ENCODE measurements around the gene CAPN9. TPM values are rescaled to one million over a fixed set of nuclear protein-coding genes. Genes with fewer than 3 reads are reported as not detected.

Gene CAPN9
- total RNA-seq, 1 experiment from 2014 or later, result 0.39 TPM

DNA sequence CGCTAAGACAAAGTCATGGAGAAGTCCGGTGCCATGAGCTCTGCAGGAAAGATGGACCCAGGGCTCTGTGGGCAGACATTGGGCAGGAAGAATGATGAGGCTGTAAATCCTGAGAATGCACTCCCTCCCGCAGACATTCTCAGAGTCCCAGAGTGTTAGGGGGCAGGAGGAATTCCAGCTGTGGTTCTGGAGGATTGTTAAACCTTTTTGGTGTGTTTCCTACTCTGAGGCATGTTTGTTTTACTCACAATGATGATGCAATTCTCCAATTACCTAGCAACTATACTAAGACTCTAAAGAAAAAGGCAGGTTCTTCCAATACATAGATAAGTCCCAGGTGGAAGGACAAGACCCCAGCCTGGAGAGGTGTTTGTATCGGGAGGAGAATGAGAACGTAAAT, 2.8 kb upstream of the CAPN9 start:
- Mint-ChIP-seq H3K36me3 (ENCODE audit: insufficient read depth, unreplicated experiment) (no peaks in the 10 kb centered on the region), H3K9me3 (ENCODE audit: unreplicated experiment) (peaks cover 9% of the 10 kb centered on the region), H3K4me3 (ENCODE audit: unreplicated experiment) (peak overlapping the region; percentile 32), H3K27ac (ENCODE audit: unreplicated experiment) (peak overlapping the region; percentile 80), H3K4me1 (ENCODE audit: low read depth, unreplicated experiment) (peaks cover 35% of the 10 kb centered on the region), H3K27me3 (ENCODE audit: insufficient read depth, unreplicated experiment) (no peaks in the 10 kb centered on the region)
- Histone ChIP-seq H3K27me3 (replicated peaks; ENCODE audit: control insufficient read depth, insufficient read depth, low read length) (no peaks in the 10 kb centered on the region), H3K9me3 (0 out of 2 replicates have a peak, but pooled peaks cover 3% of the 10 kb centered on the region), H3K36me3 (ENCODE audit: control insufficient read depth, insufficient read depth, low read length) (no peaks in the 10 kb centered on the region), H3K4me1 (peaks cover 42% of the 10 kb centered on the region), H3K4me3 (ENCODE audit: low read depth, low read length) (no peak overlapping the region)
- ChIA-PET CTCF (interaction anchor here (0.8 to 1.4 kb wide), 4 partner anchors 8 to 103 kb away, joined by 3 to 5 read pairs (median 4); no protein-coding TSS in a partner anchor), POLR2A (interaction anchor here (1.5 kb wide), 1 partner anchor 29 kb away, joined by 3 read pairs; no protein-coding TSS in a partner anchor)
- BruUV-seq (replicated peaks), result no TSS peak
- intact Hi-C loops (cut with micrococcal nuclease; ENCODE audit: unreplicated experiment), result loop anchor here (1.0 to 2.0 kb wide), 3 partner anchors 9 to 36 kb away; no protein-coding TSS in a partner anchor
- TF ChIP-seq, protein P1, sequence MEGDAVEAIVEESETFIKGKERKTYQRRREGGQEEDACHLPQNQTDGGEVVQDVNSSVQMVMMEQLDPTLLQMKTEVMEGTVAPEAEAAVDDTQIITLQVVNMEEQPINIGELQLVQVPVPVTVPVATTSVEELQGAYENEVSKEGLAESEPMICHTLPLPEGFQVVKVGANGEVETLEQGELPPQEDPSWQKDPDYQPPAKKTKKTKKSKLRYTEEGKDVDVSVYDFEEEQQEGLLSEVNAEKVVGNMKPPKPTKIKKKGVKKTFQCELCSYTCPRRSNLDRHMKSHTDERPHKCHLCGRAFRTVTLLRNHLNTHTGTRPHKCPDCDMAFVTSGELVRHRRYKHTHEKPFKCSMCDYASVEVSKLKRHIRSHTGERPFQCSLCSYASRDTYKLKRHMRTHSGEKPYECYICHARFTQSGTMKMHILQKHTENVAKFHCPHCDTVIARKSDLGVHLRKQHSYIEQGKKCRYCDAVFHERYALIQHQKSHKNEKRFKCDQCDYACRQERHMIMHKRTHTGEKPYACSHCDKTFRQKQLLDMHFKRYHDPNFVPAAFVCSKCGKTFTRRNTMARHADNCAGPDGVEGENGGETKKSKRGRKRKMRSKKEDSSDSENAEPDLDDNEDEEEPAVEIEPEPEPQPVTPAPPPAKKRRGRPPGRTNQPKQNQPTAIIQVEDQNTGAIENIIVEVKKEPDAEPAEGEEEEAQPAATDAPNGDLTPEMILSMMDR (IDR thresholded peaks at IDR 0.05; ENCODE audit: insufficient read depth in 1 of 2, low read depth in 1 of 2, low read length in 1 of 2, severe bottlenecking in 1 of 2, unreplicated experiment in 1 of 2), result no peak
- DNase-seq, result peak; percentile 48 to 57

DNA sequence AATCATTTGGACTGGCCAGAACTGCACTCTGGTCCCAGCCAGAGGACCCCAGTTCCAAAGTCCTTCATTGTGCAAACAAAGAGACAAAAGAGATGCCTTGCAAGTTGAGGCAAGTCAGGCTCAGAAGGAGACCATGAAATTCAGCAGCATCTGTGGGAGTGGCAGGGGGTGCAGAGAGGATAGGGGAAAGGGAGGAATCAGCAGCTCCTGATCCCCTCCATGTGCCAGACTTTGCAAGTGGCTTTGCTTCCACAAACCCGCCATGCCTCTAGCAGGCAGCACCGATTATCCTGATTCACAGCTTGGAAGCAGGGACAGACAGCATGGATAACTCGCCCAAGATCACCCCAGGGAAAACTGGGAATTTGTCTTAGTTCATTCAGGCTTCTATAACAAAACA, 2.1 kb upstream of the CAPN9 start:
- no TSS peak for BruUV-seq (replicated peaks)
- Mint-ChIP-seq H3K27ac (ENCODE audit: unreplicated experiment) (peak overlapping the region; percentile 80), H3K27me3 (ENCODE audit: insufficient read depth, unreplicated experiment) (no peaks in the 10 kb centered on the region)

DNA sequence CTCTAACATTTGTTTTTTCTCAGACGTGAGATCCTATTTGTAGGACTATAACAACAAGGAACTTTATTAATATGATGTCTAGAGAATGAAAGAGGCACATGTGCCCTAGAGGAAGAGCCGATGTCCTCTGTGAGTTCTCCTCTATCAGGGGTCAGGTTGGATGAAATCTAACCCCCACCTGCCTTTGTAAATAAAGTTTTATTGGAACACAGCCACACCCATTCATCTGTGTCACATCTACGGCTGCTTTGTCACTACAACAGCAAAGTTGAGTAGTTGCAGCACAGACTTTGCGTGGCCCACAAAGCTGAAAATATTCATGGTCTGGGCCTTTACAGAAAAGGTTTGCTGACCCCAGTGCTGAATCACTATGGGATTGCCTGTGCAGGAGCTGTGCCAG, 571 bp upstream of the CAPN9 start:
- TF ChIP-seq, protein P1 (IDR thresholded peaks at IDR 0.05; ENCODE audit: insufficient read depth in 1 of 2, low read depth in 1 of 2, low read length in 1 of 2, severe bottlenecking in 1 of 2, unreplicated experiment in 1 of 2), result no peak
- intact Hi-C loops (cut with micrococcal nuclease; ENCODE audit: unreplicated experiment), result no loop called here
- CTCF ChIA-PET, result no interaction called here
- H3K27ac Mint-ChIP-seq (ENCODE audit: unreplicated experiment), result peak overlapping the region; percentile 67
- DNase-seq, result no peak
- peaks cover 52% of the 10 kb centered on the region for H3K4me1 Mint-ChIP-seq (ENCODE audit: low read depth, unreplicated experiment)
- no peak overlapping the region for H3K4me3 Mint-ChIP-seq (ENCODE audit: unreplicated experiment)
- peaks cover 9% of the 10 kb centered on the region for H3K9me3 Mint-ChIP-seq (ENCODE audit: unreplicated experiment)
- Histone ChIP-seq H3K27me3 (replicated peaks; ENCODE audit: control insufficient read depth, insufficient read depth, low read length) (no peaks in the 10 kb centered on the region), H3K36me3 (ENCODE audit: control insufficient read depth, insufficient read depth, low read length) (no peaks in the 10 kb centered on the region), H3K9me3 (0 out of 2 replicates have a peak, but pooled peaks cover 3% of the 10 kb centered on the region), H3K4me1 (peaks cover 62% of the 10 kb centered on the region), H3K4me3 (ENCODE audit: low read depth, low read length) (no peak overlapping the region)
- POLR2A ChIA-PET, result no interaction called here
- H3K36me3 Mint-ChIP-seq (ENCODE audit: insufficient read depth, unreplicated experiment), result no peaks in the 10 kb centered on the region
- no peaks in the 10 kb centered on the region for H3K27me3 Mint-ChIP-seq (ENCODE audit: insufficient read depth, unreplicated experiment)
- BruUV-seq (replicated peaks), result no TSS peak

More for the DNA sequence above, 2.1 kb upstream of the CAPN9 start:
- TF ChIP-seq, protein P1 (IDR thresholded peaks at IDR 0.05; ENCODE audit: insufficient read depth in 1 of 2, low read depth in 1 of 2, low read length in 1 of 2, severe bottlenecking in 1 of 2, unreplicated experiment in 1 of 2), result no peak
- intact Hi-C loops (cut with micrococcal nuclease; ENCODE audit: unreplicated experiment), result loop anchor here (2.0 kb wide), 1 partner anchor 36 kb away; no protein-coding TSS in a partner anchor
- Histone ChIP-seq H3K36me3 (ENCODE audit: control insufficient read depth, insufficient read depth, low read length) (no peaks in the 10 kb centered on the region), H3K9me3 (0 out of 2 replicates have a peak, but pooled peaks cover 3% of the 10 kb centered on the region), H3K4me1 (peaks cover 49% of the 10 kb centered on the region), H3K27me3 (replicated peaks; ENCODE audit: control insufficient read depth, insufficient read depth, low read length) (no peaks in the 10 kb centered on the region), H3K4me3 (ENCODE audit: low read depth, low read length) (no peak overlapping the region)
- DNase-seq, result peak; percentile 63 to 77
- H3K4me3 Mint-ChIP-seq (ENCODE audit: unreplicated experiment), result peak overlapping the region; percentile 32
- H3K36me3 Mint-ChIP-seq (ENCODE audit: insufficient read depth, unreplicated experiment), result no peaks in the 10 kb centered on the region
- peaks cover 9% of the 10 kb centered on the region for H3K9me3 Mint-ChIP-seq (ENCODE audit: unreplicated experiment)
- POLR2A ChIA-PET, result interaction anchor here (1.5 kb wide), 1 partner anchor 28 kb away, joined by 3 read pairs; no protein-coding TSS in a partner anchor
- H3K4me1 Mint-ChIP-seq (ENCODE audit: low read depth, unreplicated experiment), result peaks cover 39% of the 10 kb centered on the region
- CTCF ChIA-PET, result interaction anchor here (0.8 to 1.4 kb wide), 3 partner anchors 14 to 103 kb away, joined by 3 to 5 read pairs (median 3); no protein-coding TSS in a partner anchor
